ENCODE measurements around the gene SRGAP1.

SRGAP1 gene

GRCh38 chr12:64122154-64122553, 277.7 kb downstream of the SRGAP1 start:
- no peak overlapping the region for H3K27ac ChIP-seq (ENCODE audit: low read depth, low read length, poor library complexity, severe bottlenecking)
- no peaks in the 10 kb centered on the region for H3F3A ChIP-seq (ENCODE audit: insufficient read depth, low read length)
- H3K9ac ChIP-seq (ENCODE audit: low read length), result no peak overlapping the region
- H2AFZ ChIP-seq (ENCODE audit: low read length), result no peak overlapping the region
- no peaks in the 10 kb centered on the region for H3K9me2 ChIP-seq (ENCODE audit: low read depth, low read length)
- no peaks in the 10 kb centered on the region for H3K9me3 ChIP-seq (ENCODE audit: low read length)
- no peak overlapping the region for H3K4me3 ChIP-seq (ENCODE audit: low read depth, low read length, poor library complexity, severe bottlenecking)
- H3K4me2 ChIP-seq (ENCODE audit: low read length), result no peak overlapping the region
- TF ChIP-seq CTCF (IDR thresholded peaks at IDR 0.05; ENCODE audit: low read length) (no peak), EZH2 (IDR thresholded peaks at IDR 0.05; ENCODE audit: borderline replicate concordance, low read length) (no peak)
- no peaks in the 10 kb centered on the region for H3K4me1 ChIP-seq (ENCODE audit: insufficient read depth, low read length, severe bottlenecking)
- no peaks in the 10 kb centered on the region for H3K36me3 ChIP-seq (ENCODE audit: insufficient read depth, low read length)
- no peaks in the 10 kb centered on the region for H4K20me1 ChIP-seq (ENCODE audit: insufficient read depth, low read length)
- H3K27me3 ChIP-seq (ENCODE audit: insufficient read depth, low read length), result no peaks in the 10 kb centered on the region
- H3K79me2 ChIP-seq (ENCODE audit: insufficient read depth, low read length), result no peaks in the 10 kb centered on the region

GRCh38 chr12:64122995-64123394, 278.5 kb downstream of the SRGAP1 start:
- Histone ChIP-seq H3K9ac (ENCODE audit: low read length) (no peak overlapping the region), H3F3A (ENCODE audit: insufficient read depth, low read length) (no peaks in the 10 kb centered on the region), H3K9me3 (ENCODE audit: low read length) (no peaks in the 10 kb centered on the region), H3K4me2 (ENCODE audit: low read length) (no peak overlapping the region), H3K27ac (ENCODE audit: low read depth, low read length, poor library complexity, severe bottlenecking) (no peak overlapping the region), H3K27me3 (ENCODE audit: insufficient read depth, low read length) (no peaks in the 10 kb centered on the region), H3K9me2 (ENCODE audit: low read depth, low read length) (no peaks in the 10 kb centered on the region), H3K4me1 (ENCODE audit: insufficient read depth, low read length, severe bottlenecking) (no peaks in the 10 kb centered on the region), H3K4me3 (ENCODE audit: low read depth, low read length, poor library complexity, severe bottlenecking) (no peak overlapping the region), H3K79me2 (ENCODE audit: insufficient read depth, low read length) (no peaks in the 10 kb centered on the region), H4K20me1 (ENCODE audit: insufficient read depth, low read length) (no peaks in the 10 kb centered on the region), H3K36me3 (ENCODE audit: insufficient read depth, low read length) (no peaks in the 10 kb centered on the region), H2AFZ (ENCODE audit: low read length) (no peak overlapping the region)
- TF ChIP-seq CTCF (IDR thresholded peaks at IDR 0.05; ENCODE audit: low read length) (no peak), EZH2 (IDR thresholded peaks at IDR 0.05; ENCODE audit: borderline replicate concordance, low read length) (no peak)

GRCh38 chr12:64123448-64123847, 278.9 kb downstream of the SRGAP1 start:
- Histone ChIP-seq H3K27me3 (ENCODE audit: insufficient read depth, low read length) (no peaks in the 10 kb centered on the region), H3K27ac (ENCODE audit: low read depth, low read length, poor library complexity, severe bottlenecking) (no peak overlapping the region), H3K9me3 (ENCODE audit: low read length) (no peaks in the 10 kb centered on the region), H2AFZ (ENCODE audit: low read length) (no peak overlapping the region), H3K36me3 (ENCODE audit: insufficient read depth, low read length) (no peaks in the 10 kb centered on the region), H4K20me1 (ENCODE audit: insufficient read depth, low read length) (no peaks in the 10 kb centered on the region), H3K9ac (ENCODE audit: low read length) (no peak overlapping the region), H3K4me3 (ENCODE audit: low read depth, low read length, poor library complexity, severe bottlenecking) (no peak overlapping the region), H3K4me1 (ENCODE audit: insufficient read depth, low read length, severe bottlenecking) (no peaks in the 10 kb centered on the region), H3K79me2 (ENCODE audit: insufficient read depth, low read length) (no peaks in the 10 kb centered on the region), H3F3A (ENCODE audit: insufficient read depth, low read length) (no peaks in the 10 kb centered on the region), H3K9me2 (ENCODE audit: low read depth, low read length) (no peaks in the 10 kb centered on the region), H3K4me2 (ENCODE audit: low read length) (no peak overlapping the region)
- TF ChIP-seq CTCF (IDR thresholded peaks at IDR 0.05; ENCODE audit: low read length), result no peak
- no peak for TF ChIP-seq EZH2 (IDR thresholded peaks at IDR 0.05; ENCODE audit: borderline replicate concordance, low read length)

Measured in OCI-LY1 (cell line).